Upper lobe of left lung (tissue), 6 donors: ENCODE results near the gene ASMTL. TPM values are rescaled to one million over a fixed set of nuclear protein-coding genes. Genes with fewer than 3 reads are reported as not detected.
"Not testable (repeated sequence)": the region's sequence is repeated elsewhere in the genome, so short reads cannot be mapped to it uniquely, and the experiment has no call there.

Experiments
- ATAC-seq, 2 donors: fragments of 200-7000 bp; cut with Tn5 transposase; one replicate each; pipeline ENCODE4 v1.9.1; 2022; ENCODE audit warnings: mild to moderate bottlenecking in 2 of 2, moderate library complexity in 2 of 2; ENCODE audit not compliant: low FRiP score in 2 of 2
- DNase-seq, 2 donors: peaks; one replicate each; pipeline ENCODE4 v3.0.0-alpha.2; 2019 to 2020
- H3K27ac ChIP-seq, 4 donors: fragments of 200-600 bp; sonication (generic); one replicate each; pipeline ENCODE4 v1.5.1; 2016 to 2019
- H3K27me3 ChIP-seq, 4 donors: fragments of 200-600 bp; sonication (generic); one replicate each; pipeline ENCODE4 v1.5.1; 2017 to 2019
- H3K36me3 ChIP-seq, 4 donors: fragments of 200-600 bp; sonication (generic); one replicate each; pipeline ENCODE4 v1.5.1; 2016 to 2019
- H3K4me1 ChIP-seq, 4 donors: fragments of 200-600 bp; sonication (generic); one replicate each; pipeline ENCODE4 v1.5.1; 2018 to 2019
- H3K4me3 ChIP-seq, 4 donors: fragments of 200-600 bp; sonication (generic); one replicate each; pipeline ENCODE4 v1.5.1; 2017 to 2019; ENCODE audit warnings: mild to moderate bottlenecking in 2 of 4, moderate library complexity in 1 of 4
- H3K9me3 ChIP-seq, 4 donors: fragments of 200-600 bp; sonication (generic); one replicate each; pipeline ENCODE4 v1.5.1; 2018 to 2019
- CTCF ChIP-seq, 6 experiments: fragments of 450-650 bp in 4 of 6; fragments of 200-600 bp in 2 of 6; sonication (generic) in 2 of 6; IDR thresholded peaks; one replicate each; pipeline ENCODE4 v1.5.1; 2016 to 2019; ENCODE audit warnings: antibody characterized with exemption in 6 of 6
- EP300 ChIP-seq, 4 donors: sonication (generic); formaldehyde crosslinking; IDR thresholded peaks; one replicate each; pipeline ENCODE4 v1.5.1; 2017; ENCODE audit warnings: antibody characterized with exemption in 4 of 4, control low read depth in 2 of 4
- POLR2A ChIP-seq, 4 donors: fragments of 450-650 bp; IDR thresholded peaks; one replicate each; pipeline ENCODE4 v1.5.1; 2016 to 2017; ENCODE audit warnings: antibody characterized with exemption in 4 of 4, mild to moderate bottlenecking in 2 of 4
- POLR2AphosphoS5 ChIP-seq, 2 donors: sonication (generic); formaldehyde crosslinking; IDR thresholded peaks; one replicate each; pipeline ENCODE4 v1.5.1; 2017; ENCODE audit warnings: antibody characterized with exemption in 2 of 2
- WGBS, 2 donors: methylation state at CpG; one replicate each; pipeline ENCODE4 v1.1.5; 2017 to 2018; 5-methylcytosine and 5-hydroxymethylcytosine counted together
- total RNA-seq, 6 donors: library from RNA; depleted of rRNA in 4 of 6; stranded (reverse); fragments of >200 nt in 4 of 6; gene quantifications; one replicate each; pipeline versions ENCODE4 v1.1.0 to v1.2.1, GENCODE V29; 2016 to 2021
- donor health status: DM: no; HTN: no; CAD: no; lungs with moderate emphysema.
- donor health status: DM: no; HTN: yes; CAD: no; lungs with severe emphysema.

ASMTL gene
- total RNA-seq, 6 donors from 2014 or later = 11.0 to 28.3 (median 23.2) TPM

GRCh38 chrX:1380672-1381233, 72.0 kb downstream of the ASMTL start:
- TF ChIP-seq POLR2AphosphoS5 (IDR thresholded peaks at IDR 0.05) (no peak), POLR2A (IDR thresholded peaks at IDR 0.05) (peak in 1 of 4 donors; percentile 4), CTCF (IDR thresholded peaks at IDR 0.05) (no peak), EP300 (IDR thresholded peaks at IDR 0.05) (no peak)
- Histone ChIP-seq H3K4me1 (no peaks in the 10 kb centered on the region), H3K27ac (no peak overlapping the region), H3K4me3 (no peak overlapping the region), H3K27me3 (no peaks in the 10 kb centered on the region), H3K9me3 (no peaks in the 10 kb centered on the region), H3K36me3 (peaks cover 5 to 44% (median 24%) of the 10 kb centered on the region in 4 donors)
- WGBS, 2 donors = 63 to 76% methylated on average over 9 to 10 of the region's 20 CpGs
- DNase-seq (no peak), ATAC-seq (peak in 1 of 2 donors; percentile 4)

- peak; percentile 40 to 70 for ATAC-seq
- DNase-seq = peak in 1 of 2 donors; percentile 75
- TF ChIP-seq POLR2A (IDR thresholded peaks at IDR 0.05) = no peak
- TF ChIP-seq CTCF (IDR thresholded peaks at IDR 0.05) = no peak
- TF ChIP-seq EP300 (IDR thresholded peaks at IDR 0.05) = no peak
- TF ChIP-seq POLR2AphosphoS5 (IDR thresholded peaks at IDR 0.05) = no peak
- no peak overlapping the region for H3K27ac ChIP-seq
- no peak overlapping the region for H3K4me3 ChIP-seq
- H3K36me3 ChIP-seq = peaks cover 0 to 20% (median 6%) of the 10 kb centered on the region in 4 donors
- H3K4me1 ChIP-seq = no peaks in the 10 kb centered on the region
- H3K9me3 ChIP-seq = no peaks in the 10 kb centered on the region
- 89 to 95% methylated on average over 18 to 24 of the region's 24 CpGs for WGBS, 2 donors
- H3K27me3 ChIP-seq = no peaks in the 10 kb centered on the region
These were observed 74.4 kb downstream of the ASMTL start for GRCh38 chrX:1378306-1378759.

- DNase-seq (no peak), ATAC-seq (no peak)
- no peak overlapping the region for H3K27ac ChIP-seq
- 83 to 89% methylated on average over 4 of the region's 4 CpGs for WGBS, 2 donors
- no peaks in the 10 kb centered on the region for H3K9me3 ChIP-seq
- H3K4me1 ChIP-seq = no peaks in the 10 kb centered on the region
- H3K27me3 ChIP-seq = no peaks in the 10 kb centered on the region
- H3K36me3 ChIP-seq = peaks cover 0 to 15% (median 5%) of the 10 kb centered on the region in 4 donors
- TF ChIP-seq EP300 (IDR thresholded peaks at IDR 0.05) (no peak), POLR2AphosphoS5 (IDR thresholded peaks at IDR 0.05) (no peak), POLR2A (IDR thresholded peaks at IDR 0.05) (no peak), CTCF (IDR thresholded peaks at IDR 0.05) (no peak)
- no peak overlapping the region for H3K4me3 ChIP-seq
These were observed 84.4 kb downstream of the ASMTL start for GRCh38 chrX:1368385-1368698.

- not testable (repeated sequence) for H3K27ac ChIP-seq, H3K27me3 ChIP-seq, H3K9me3 ChIP-seq, H3K4me1 ChIP-seq, DNase-seq, H3K4me3 ChIP-seq, ATAC-seq
- peaks cover 0 to 32% (median 5%) of the 10 kb centered on the region in 4 donors for H3K36me3 ChIP-seq
- WGBS, 2 donors = no CpG with 5 or more reads among the region's 63 CpGs
These were observed 86.3 kb downstream of the ASMTL start for GRCh38 chrX:1366363-1366762.

GRCh38 chrX:1361910-1362309, 90.8 kb downstream of the ASMTL start:
- peaks cover 4 to 7% (median 5%) of the 10 kb centered on the region in 4 donors for H3K9me3 ChIP-seq
- H3K36me3 ChIP-seq = peaks cover 0 to 59% (median 15%) of the 10 kb centered on the region in 4 donors
- no peaks in the 10 kb centered on the region for H3K4me1 ChIP-seq
- no peak overlapping the region for H3K27ac ChIP-seq
- no peak overlapping the region for H3K4me3 ChIP-seq
- no peak for TF ChIP-seq CTCF (IDR thresholded peaks at IDR 0.05)
- no peak for TF ChIP-seq EP300 (IDR thresholded peaks at IDR 0.05)
- no peak for TF ChIP-seq POLR2A (IDR thresholded peaks at IDR 0.05)
- TF ChIP-seq POLR2AphosphoS5 (IDR thresholded peaks at IDR 0.05) = no peak
- no peaks in the 10 kb centered on the region for H3K27me3 ChIP-seq
- no peak for DNase-seq
- ATAC-seq = no peak
- WGBS, 2 donors = 90 to 94% methylated on average over 2 of the region's 2 CpGs
